ENCODE measurements around the gene PPP3CB. TPM values are rescaled to one million over a fixed set of nuclear protein-coding genes. Genes with fewer than 3 reads are reported as not detected.

The PPP3CB gene
- polyA plus RNA-seq, 4 donors: 21.3 to 43.7 (median 24.9) TPM

DNA sequence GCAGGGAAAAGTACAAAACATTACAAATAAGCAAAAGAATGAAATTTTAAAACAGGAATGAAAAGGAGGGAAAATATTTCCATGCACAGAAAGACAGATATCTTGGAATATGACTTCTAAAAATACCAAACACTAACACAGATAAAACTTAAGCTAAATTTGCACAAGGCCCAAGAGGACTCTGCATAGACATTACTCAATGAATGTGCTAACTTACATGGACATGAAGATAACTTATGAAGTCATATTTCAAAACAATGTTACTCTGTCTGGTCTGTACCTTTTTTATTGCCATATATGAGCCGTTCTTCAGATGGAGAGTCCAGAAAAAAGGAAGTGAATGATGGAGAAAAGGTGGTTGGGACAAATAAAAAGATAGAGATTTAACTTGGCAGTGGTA, 47.4 kb downstream of the PPP3CB start:
- 62 to 85% (median 77%) methylated on average over 1 of the region's 1 CpG for WGBS, 3 donors
- DNase-seq (no peak), FAIRE-seq (no peak)

DNA sequence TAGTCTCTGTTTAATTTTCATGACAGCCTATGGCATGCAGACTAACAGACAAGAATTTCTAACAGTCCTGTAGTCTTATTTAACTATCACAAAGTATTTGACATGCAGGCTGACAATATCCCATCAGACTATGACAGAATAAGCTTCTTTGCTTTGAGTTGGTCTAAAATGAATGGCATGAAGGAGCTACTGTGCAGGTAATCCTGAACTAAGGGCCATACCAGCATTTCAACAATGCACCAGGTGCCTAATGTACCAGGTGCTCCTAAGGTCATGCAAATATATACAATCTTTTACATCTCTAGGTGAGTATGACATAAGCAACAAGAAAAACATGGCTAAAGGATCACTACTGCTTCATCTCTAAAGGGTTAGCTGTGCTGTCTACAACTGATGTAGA, 48.9 kb downstream of the PPP3CB start:
- no peak for DNase-seq
- Histone ChIP-seq H3K27me3 (ENCODE audit: control insufficient read depth in 3 of 3, insufficient read depth in 3 of 3, low read length in 3 of 3) (no peaks in the 10 kb centered on the region), H3K4me1 (ENCODE audit: control insufficient read depth in 3 of 3, insufficient read depth in 2 of 3, low read depth in 1 of 3, low read length in 2 of 3) (no peaks in the 10 kb centered on the region), H3K36me3 (ENCODE audit: control insufficient read depth in 3 of 3, insufficient read depth in 2 of 3, low read depth in 1 of 3, low read length in 3 of 3) (peaks cover 0 to 19% (median 3%) of the 10 kb centered on the region in 3 donors), H3K4me3 (ENCODE audit: low read depth in 1 of 3, low read length in 3 of 3) (no peak overlapping the region), H3K27ac (ENCODE audit: low read depth in 1 of 3, low read length in 2 of 3) (no peak overlapping the region), H3K9me3 (ENCODE audit: control insufficient read depth in 2 of 2, insufficient read depth in 1 of 2, low read depth in 1 of 2, low read length in 1 of 2) (no peaks in the 10 kb centered on the region)
- no peak for FAIRE-seq

More for the DNA sequence above, 47.4 kb downstream of the PPP3CB start:
- no peak overlapping the region for H3K4me3 ChIP-seq (ENCODE audit: low read depth in 1 of 3, low read length in 3 of 3)
- H3K4me1 ChIP-seq (ENCODE audit: control insufficient read depth in 3 of 3, insufficient read depth in 2 of 3, low read depth in 1 of 3, low read length in 2 of 3): no peaks in the 10 kb centered on the region
- H3K27ac ChIP-seq (ENCODE audit: low read depth in 1 of 3, low read length in 2 of 3): no peak overlapping the region
- no peaks in the 10 kb centered on the region for H3K27me3 ChIP-seq (ENCODE audit: control insufficient read depth in 3 of 3, insufficient read depth in 3 of 3, low read length in 3 of 3)
- no peaks in the 10 kb centered on the region for H3K9me3 ChIP-seq (ENCODE audit: control insufficient read depth in 2 of 2, insufficient read depth in 1 of 2, low read depth in 1 of 2, low read length in 1 of 2)
- peaks cover 0 to 18% (median 2%) of the 10 kb centered on the region in 3 donors for H3K36me3 ChIP-seq (ENCODE audit: control insufficient read depth in 3 of 3, insufficient read depth in 2 of 3, low read depth in 1 of 3, low read length in 3 of 3)

DNA sequence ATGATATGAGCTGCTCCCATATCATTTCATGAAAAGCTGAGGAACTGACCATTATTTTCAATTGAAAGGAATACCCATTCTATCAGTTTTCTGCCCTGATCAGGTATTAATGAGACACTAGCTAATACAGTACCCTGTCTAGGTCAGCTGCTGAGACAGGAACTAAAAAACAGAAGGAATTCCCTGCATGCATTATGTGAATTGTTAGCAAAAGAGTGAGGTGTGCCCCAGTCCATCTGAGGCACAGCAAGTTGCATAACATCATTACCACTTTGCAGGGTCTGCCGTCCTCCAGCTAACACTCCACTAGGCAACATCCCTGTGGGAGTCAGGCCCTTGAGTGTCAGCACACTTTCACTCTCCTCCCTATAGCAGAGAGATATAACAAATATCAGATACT, 51.4 kb downstream of the PPP3CB start:
- DNase-seq: no peak
- no peaks in the 10 kb centered on the region for H3K27me3 ChIP-seq (ENCODE audit: control insufficient read depth in 3 of 3, insufficient read depth in 3 of 3, low read length in 3 of 3)
- WGBS, 3 donors: 80 to 100% (median 93%) methylated on average over 1 of the region's 1 CpG
- H3K36me3 ChIP-seq (ENCODE audit: control insufficient read depth in 3 of 3, insufficient read depth in 2 of 3, low read depth in 1 of 3, low read length in 3 of 3): peaks cover 0 to 20% (median 3%) of the 10 kb centered on the region in 3 donors
- no peaks in the 10 kb centered on the region for H3K4me1 ChIP-seq (ENCODE audit: control insufficient read depth in 3 of 3, insufficient read depth in 2 of 3, low read depth in 1 of 3, low read length in 2 of 3)
- H3K27ac ChIP-seq (ENCODE audit: low read depth in 1 of 3, low read length in 2 of 3): no peak overlapping the region
- H3K9me3 ChIP-seq (ENCODE audit: control insufficient read depth in 2 of 2, insufficient read depth in 1 of 2, low read depth in 1 of 2, low read length in 1 of 2): no peaks in the 10 kb centered on the region
- FAIRE-seq: no peak
- H3K4me3 ChIP-seq (ENCODE audit: low read depth in 1 of 3, low read length in 3 of 3): no peak overlapping the region

- DNase-seq (no peak), FAIRE-seq (no peak)
- Histone ChIP-seq H3K27ac (ENCODE audit: low read depth in 1 of 3, low read length in 2 of 3) (no peak overlapping the region), H3K9me3 (ENCODE audit: control insufficient read depth in 2 of 2, insufficient read depth in 1 of 2, low read depth in 1 of 2, low read length in 1 of 2) (no peaks in the 10 kb centered on the region), H3K36me3 (ENCODE audit: control insufficient read depth in 3 of 3, insufficient read depth in 2 of 3, low read depth in 1 of 3, low read length in 3 of 3) (peaks cover 3 to 14% (median 11%) of the 10 kb centered on the region in 3 donors), H3K4me1 (ENCODE audit: control insufficient read depth in 3 of 3, insufficient read depth in 2 of 3, low read depth in 1 of 3, low read length in 2 of 3) (no peaks in the 10 kb centered on the region), H3K27me3 (ENCODE audit: control insufficient read depth in 3 of 3, insufficient read depth in 3 of 3, low read length in 3 of 3) (no peaks in the 10 kb centered on the region), H3K4me3 (ENCODE audit: low read depth in 1 of 3, low read length in 3 of 3) (no peak overlapping the region)
- 86 to 100% (median 90%) methylated on average over 1 of the region's 1 CpG for WGBS, 3 donors
These were observed 56.1 kb downstream of the PPP3CB start for GRCh38 chr10:73439605-73440312.

GRCh38 chr10:73439055-73439454, 56.8 kb downstream of the PPP3CB start:
- 90 to 96% (median 94%) methylated on average over 1 of the region's 1 CpG for WGBS, 3 donors

GRCh38 chr10:73433538-73433867, 62.3 kb downstream of the PPP3CB start, which contains the start of gene MSS51:
MSS51 (minus strand) TSS chr10:73433561; CDS start chr10:73428284, 5,277 bp downstream.
- Histone ChIP-seq H3K27ac (ENCODE audit: low read depth in 1 of 3, low read length in 2 of 3) (no peak within 1 kb of the TSS), H3K4me3 (ENCODE audit: low read depth in 1 of 3, low read length in 3 of 3) (no peak within 1 kb of the TSS), H3K4me1 (ENCODE audit: control insufficient read depth in 3 of 3, insufficient read depth in 2 of 3, low read depth in 1 of 3, low read length in 2 of 3) (no peaks in the 10 kb centered on the region), H3K27me3 (ENCODE audit: control insufficient read depth in 3 of 3, insufficient read depth in 3 of 3, low read length in 3 of 3) (no peaks in the 10 kb centered on the region), H3K9me3 (ENCODE audit: control insufficient read depth in 2 of 2, insufficient read depth in 1 of 2, low read depth in 1 of 2, low read length in 1 of 2) (no peaks in the 10 kb centered on the region), H3K36me3 (ENCODE audit: control insufficient read depth in 3 of 3, insufficient read depth in 2 of 3, low read depth in 1 of 3, low read length in 3 of 3) (peaks cover 3 to 9% (median 6%) of the 10 kb centered on the region in 3 donors)
- FAIRE-seq: no peak
- no peak for DNase-seq

More at GRCh38 chr10:73439055-73439454, 56.8 kb downstream of the PPP3CB start:
- Histone ChIP-seq H3K27ac (ENCODE audit: low read depth in 1 of 3, low read length in 2 of 3) (no peak overlapping the region), H3K9me3 (ENCODE audit: control insufficient read depth in 2 of 2, insufficient read depth in 1 of 2, low read depth in 1 of 2, low read length in 1 of 2) (no peaks in the 10 kb centered on the region), H3K4me3 (ENCODE audit: low read depth in 1 of 3, low read length in 3 of 3) (no peak overlapping the region), H3K4me1 (ENCODE audit: control insufficient read depth in 3 of 3, insufficient read depth in 2 of 3, low read depth in 1 of 3, low read length in 2 of 3) (no peaks in the 10 kb centered on the region), H3K27me3 (ENCODE audit: control insufficient read depth in 3 of 3, insufficient read depth in 3 of 3, low read length in 3 of 3) (no peaks in the 10 kb centered on the region), H3K36me3 (ENCODE audit: control insufficient read depth in 3 of 3, insufficient read depth in 2 of 3, low read depth in 1 of 3, low read length in 3 of 3) (peaks cover 3 to 11% (median 10%) of the 10 kb centered on the region in 3 donors)
- DNase-seq: no peak
- no peak for FAIRE-seq

GRCh38 chr10:73432646-73433537, 62.9 kb downstream of the PPP3CB start:
- FAIRE-seq (no peak), DNase-seq (no peak)
- Histone ChIP-seq H3K4me1 (ENCODE audit: control insufficient read depth in 3 of 3, insufficient read depth in 2 of 3, low read depth in 1 of 3, low read length in 2 of 3) (no peaks in the 10 kb centered on the region), H3K27ac (ENCODE audit: low read depth in 1 of 3, low read length in 2 of 3) (no peak overlapping the region), H3K9me3 (ENCODE audit: control insufficient read depth in 2 of 2, insufficient read depth in 1 of 2, low read depth in 1 of 2, low read length in 1 of 2) (no peaks in the 10 kb centered on the region), H3K27me3 (ENCODE audit: control insufficient read depth in 3 of 3, insufficient read depth in 3 of 3, low read length in 3 of 3) (no peaks in the 10 kb centered on the region), H3K4me3 (ENCODE audit: low read depth in 1 of 3, low read length in 3 of 3) (no peak overlapping the region), H3K36me3 (ENCODE audit: control insufficient read depth in 3 of 3, insufficient read depth in 2 of 3, low read depth in 1 of 3, low read length in 3 of 3) (peaks cover 5 to 9% (median 6%) of the 10 kb centered on the region in 3 donors)
- 75 to 85% (median 85%) methylated on average over 2 of the region's 2 CpGs for WGBS, 3 donors

DNA sequence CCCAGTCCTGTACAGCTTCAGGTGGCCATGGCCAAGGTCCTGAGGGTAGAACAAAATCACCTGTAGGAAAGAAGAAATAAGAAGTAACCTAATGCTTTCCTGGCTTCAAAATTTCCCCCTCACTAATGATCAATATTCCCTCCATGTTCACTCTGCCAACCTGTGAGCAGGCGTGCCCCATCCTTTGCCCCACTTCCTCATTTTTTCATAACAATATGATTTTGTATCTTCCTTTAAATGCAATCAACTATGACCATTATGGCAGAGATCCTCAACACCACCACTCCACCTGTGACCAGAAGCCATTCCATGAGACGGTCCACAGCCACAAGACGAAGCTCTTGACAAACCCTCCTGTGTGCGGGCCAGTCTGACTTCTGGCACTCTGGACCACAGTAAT, 69.5 kb downstream of the PPP3CB start:
- no peaks in the 10 kb centered on the region for H3K27me3 ChIP-seq (ENCODE audit: control insufficient read depth in 3 of 3, insufficient read depth in 3 of 3, low read length in 3 of 3)
- FAIRE-seq (no peak), DNase-seq (no peak)
- WGBS, 3 donors: 97 to 99% (median 98%) methylated on average over 4 of the region's 4 CpGs
- no peak overlapping the region for H3K27ac ChIP-seq (ENCODE audit: low read depth in 1 of 3, low read length in 2 of 3)
- no peaks in the 10 kb centered on the region for H3K4me1 ChIP-seq (ENCODE audit: control insufficient read depth in 3 of 3, insufficient read depth in 2 of 3, low read depth in 1 of 3, low read length in 2 of 3)
- no peak overlapping the region for H3K4me3 ChIP-seq (ENCODE audit: low read depth in 1 of 3, low read length in 3 of 3)
- H3K36me3 ChIP-seq (ENCODE audit: control insufficient read depth in 3 of 3, insufficient read depth in 2 of 3, low read depth in 1 of 3, low read length in 3 of 3): peaks cover 6 to 34% (median 21%) of the 10 kb centered on the region in 3 donors
- no peaks in the 10 kb centered on the region for H3K9me3 ChIP-seq (ENCODE audit: control insufficient read depth in 2 of 2, insufficient read depth in 1 of 2, low read depth in 1 of 2, low read length in 1 of 2)
